SU-DHL-6 (cell line): ENCODE results near the gene TGFA.

Source experiments
- EZH2phosphoT487 ChIP-seq: fragments of 200-600 bp; sonication (generic), shearing (Covaris generic); conservative IDR thresholded peaks from 2 replicates; pipeline ENCODE4 v1.6.1; 2018; ENCODE audit warnings: mild to moderate bottlenecking, antibody characterized with exemption, low read length, moderate library complexity, mixed read lengths
- TF ChIP-seq, protein P1 (sequence below): fragments of 200-600 bp; sonication (generic); IDR thresholded peaks from one replicate; pipeline ENCODE4 v1.5.1; 2017; ENCODE audit warnings: antibody characterized with exemption, mild to moderate bottlenecking, low read length, moderate library complexity; ENCODE audit not compliant: insufficient read depth, poor library complexity, severe bottlenecking

GRCh38 chr2:70523672-70523995, 30.0 kb downstream of the TGFA start:
- TF ChIP-seq, protein P1, sequence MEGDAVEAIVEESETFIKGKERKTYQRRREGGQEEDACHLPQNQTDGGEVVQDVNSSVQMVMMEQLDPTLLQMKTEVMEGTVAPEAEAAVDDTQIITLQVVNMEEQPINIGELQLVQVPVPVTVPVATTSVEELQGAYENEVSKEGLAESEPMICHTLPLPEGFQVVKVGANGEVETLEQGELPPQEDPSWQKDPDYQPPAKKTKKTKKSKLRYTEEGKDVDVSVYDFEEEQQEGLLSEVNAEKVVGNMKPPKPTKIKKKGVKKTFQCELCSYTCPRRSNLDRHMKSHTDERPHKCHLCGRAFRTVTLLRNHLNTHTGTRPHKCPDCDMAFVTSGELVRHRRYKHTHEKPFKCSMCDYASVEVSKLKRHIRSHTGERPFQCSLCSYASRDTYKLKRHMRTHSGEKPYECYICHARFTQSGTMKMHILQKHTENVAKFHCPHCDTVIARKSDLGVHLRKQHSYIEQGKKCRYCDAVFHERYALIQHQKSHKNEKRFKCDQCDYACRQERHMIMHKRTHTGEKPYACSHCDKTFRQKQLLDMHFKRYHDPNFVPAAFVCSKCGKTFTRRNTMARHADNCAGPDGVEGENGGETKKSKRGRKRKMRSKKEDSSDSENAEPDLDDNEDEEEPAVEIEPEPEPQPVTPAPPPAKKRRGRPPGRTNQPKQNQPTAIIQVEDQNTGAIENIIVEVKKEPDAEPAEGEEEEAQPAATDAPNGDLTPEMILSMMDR, result no peak
- TF ChIP-seq EZH2phosphoT487, result no peak
